Panc1 (cell line): ENCODE data around the gene GNAT1. TPM values are rescaled to one million over a fixed set of nuclear protein-coding genes. Genes with fewer than 3 reads are reported as not detected.

Experiments
- ATAC-seq: fragments of 200-7000 bp; cut with Tn5 transposase; 2 replicates; pipeline ENCODE4 v1.9.1; 2020; ENCODE audit warnings: mild to moderate bottlenecking, moderate library complexity
- Bru-seq: library from RNA; stranded (reverse); fragments of 400-500 nt; gene quantifications from one replicate; lab custom pipeline; 2021; lab: Mats Ljungman, UMichigan
- BruChase-seq, 2 experiments: library from RNA; stranded (reverse); fragments of 400-500 nt; gene quantifications; one replicate each; lab custom pipeline; 2021; lab: Mats Ljungman, UMichigan
- BruUV-seq: library from RNA; stranded (reverse); fragments of 400-500 nt; replicated peaks from 2 replicates; lab custom pipeline; 2021; lab: Mats Ljungman, UMichigan
- CTCF ChIA-PET: fragments of 300-600 bp; sonication (Branson Sonifier 250); formaldehyde crosslinking; loops from one replicate; lab custom pipeline; 2022; ENCODE audit warnings: antibody characterized with exemption; lab: Charles Lee
- POLR2A ChIA-PET: fragments of 300-600 bp; sonication (Branson Sonifier 250); formaldehyde crosslinking; loops from one replicate; lab custom pipeline; 2022; ENCODE audit warnings: antibody characterized with exemption; lab: Charles Lee
- DNase-seq: peaks from one replicate; pipeline ENCODE4 v3.0.0-alpha.2; 2010; ENCODE audit warnings: low read depth, low spot score
- H3K27ac ChIP-seq: 2 replicates; pipeline ENCODE4 v1.5.1; 2011; ENCODE audit warnings: mild to moderate bottlenecking, low read length, inconsistent platforms
- H3K27me3 ChIP-seq: fragments of 200-500 bp; sonication (Bioruptor generic); 2 replicates; pipeline ENCODE4 v1.6.0; 2014; ENCODE audit warnings: low read length, inconsistent platforms; ENCODE audit not compliant: control insufficient read depth, insufficient read depth
- H3K36me3 ChIP-seq: fragments of 200-500 bp; sonication (Bioruptor generic); 2 replicates; pipeline ENCODE4 v1.5.1; 2014; ENCODE audit warnings: inconsistent platforms, mild to moderate bottlenecking, low read length, moderate library complexity; ENCODE audit not compliant: control insufficient read depth, insufficient read depth
- H3K4me1 ChIP-seq: 2 replicates; pipeline ENCODE4 v1.5.1; 2011; ENCODE audit warnings: inconsistent platforms, mild to moderate bottlenecking, low read length, moderate library complexity; ENCODE audit not compliant: control insufficient read depth, insufficient read depth
- H3K4me3 ChIP-seq, 2 experiments: 2 replicates each; pipeline ENCODE4 v1.5.1; 2011 to 2012; ENCODE audit warnings: low read depth in 2 of 2, low read length in 2 of 2, mild to moderate bottlenecking in 2 of 2, inconsistent platforms in 1 of 2, moderate library complexity in 1 of 2
- H3K9me3 ChIP-seq: fragments of 200-500 bp; sonication (Bioruptor generic); 2 replicates; pipeline ENCODE4 v1.5.1; 2014; ENCODE audit warnings: low read depth, mild to moderate bottlenecking, inconsistent platforms, low read length, moderate library complexity; ENCODE audit not compliant: control insufficient read depth, insufficient read depth
- CTCF ChIP-seq: fragments of 450-650 bp; IDR thresholded peaks from 2 replicates; pipeline ENCODE4 v1.5.1; 2017; ENCODE audit warnings: mild to moderate bottlenecking
- POLR2AphosphoS5 ChIP-seq: IDR thresholded peaks from 2 replicates; pipeline ENCODE4 v1.6.1; 2012; ENCODE audit warnings: mild to moderate bottlenecking, low read depth, low read length, moderate library complexity
- REST ChIP-seq, 2 experiments: IDR thresholded peaks; 2 replicates each; pipeline ENCODE4 v1.6.1; 2011 to 2012; ENCODE audit warnings: low read depth in 2 of 2, control low read depth in 1 of 2, low read length in 1 of 2, mild to moderate bottlenecking in 1 of 2, moderate library complexity in 1 of 2; ENCODE audit not compliant: insufficient read depth in 1 of 2
- SIN3A ChIP-seq: IDR thresholded peaks from 2 replicates; pipeline ENCODE4 v1.6.1; 2012; ENCODE audit warnings: low read depth, mild to moderate bottlenecking, low read length, moderate library complexity, borderline replicate concordance; ENCODE audit not compliant: insufficient read depth
- TCF7L2 ChIP-seq: IDR thresholded peaks from 2 replicates; pipeline ENCODE4 v1.6.1; 2011; ENCODE audit warnings: mild to moderate bottlenecking, low read depth, low read length, inconsistent platforms
- in situ Hi-C: cut with HindIII; loops from 2 replicates; pipeline ENCODE4 v1.10.0; 2016; ENCODE audit warnings: low sequenced_read_pairs, low pct_unique_long_range_greater_than_20kb
- intact Hi-C: fragments of 100-400 bp; cut with micrococcal nuclease; formaldehyde crosslinking; loops from one replicate; pipeline ENCODE4 v1.10.0; 2022; ENCODE audit not compliant: unreplicated experiment
- long read RNA-seq: library from polyadenylated mRNA; unstranded; transcript quantifications from one replicate; pipeline ENCODE4 v2.0.0, GENCODE V29; 2021; ENCODE audit not compliant: unreplicated experiment
- polyA plus RNA-seq: library from polyadenylated mRNA; unstranded; fragments of >200 nt; gene quantifications from one replicate; pipeline ENCODE4 v1.2.1, GENCODE V29; 2012; ENCODE audit warnings: missing spikeins; ENCODE audit not compliant: insufficient read length
- total RNA-seq: library from RNA; stranded (reverse); gene quantifications from one replicate; pipeline ENCODE4 v1.2.1, GENCODE V29; 2021; ENCODE audit not compliant: unreplicated experiment

GNAT1 gene
- total RNA-seq (not detected), Bru-seq, nascent RNA (percentile 16 among the genes with signal in this experiment), BruChase-seq, experiment 1, labeled RNA remaining after a 2-hour chase (percentile 24 among the genes with signal in this experiment), BruChase-seq, experiment 2, labeled RNA remaining after a 6-hour chase (percentile 13 among the genes with signal in this experiment)
- polyA plus RNA-seq, result not detected
- long read RNA-seq, result 0 reads

- Histone ChIP-seq H3K9me3 (no peaks in the 10 kb centered on the region), H3K27me3 (no peaks in the 10 kb centered on the region), H3K4me3 (no peak within 1 kb of the TSS), H3K36me3 (no peaks in the 10 kb centered on the region; the same call in 1 of the 2 replicates), H3K27ac (no peak within 1 kb of the TSS), H3K4me1 (peaks cover 28% of the 10 kb centered on the region)
- intact Hi-C loops (loop anchor here (10.0 kb wide), 1 partner anchor 74 kb away; the partner anchor contains the start of gene SEMA3B), in situ Hi-C loops (no loop called here)
- BruUV-seq, result no TSS peak
- ChIA-PET CTCF (interaction anchor here (0.6 to 1.0 kb wide), 2 partner anchors 18 to 86 kb away, joined by 3 to 6 read pairs; no protein-coding TSS in a partner anchor), POLR2A (interaction anchor here (0.6 kb wide), 2 partner anchors 44 to 46 kb away, joined by 4 to 15 read pairs; no protein-coding TSS in a partner anchor)
- ATAC-seq, result no peak
- DNase-seq, result no peak
- TF ChIP-seq SIN3A (no peak), CTCF (no peak), REST (IDR thresholded peaks at IDR 0.05; ENCODE audit: insufficient read depth in 1 of 2, low read depth in 2 of 2, low read length in 1 of 2) (no peak), TCF7L2 (no peak), POLR2AphosphoS5 (no peak)
These were observed at the start of gene GNAT1 for GRCh38 chr3:50190936-50191660. Gene GNAT1, plus strand, starts transcription at chr3:50191610. Its CDS starts 116 bp downstream, at chr3:50191726.

GRCh38 chr3:50146316-50146901 lies 45.0 kb upstream of the GNAT1 start:
- ATAC-seq (peak; percentile 71), DNase-seq (no peak)
- in situ Hi-C loops, result no loop called here
- no peak overlapping the region for H3K27ac ChIP-seq
- BruUV-seq, result no TSS peak
- H3K4me3 ChIP-seq, result no peak overlapping the region
- no peaks in the 10 kb centered on the region; the same call in 1 of the 2 replicates for H3K4me1 ChIP-seq
- intact Hi-C loops, result no loop called here
- no peak for TF ChIP-seq REST (IDR thresholded peaks at IDR 0.05; ENCODE audit: insufficient read depth in 1 of 2, low read depth in 2 of 2, low read length in 1 of 2)
- no peak for TF ChIP-seq SIN3A
- no peak for TF ChIP-seq POLR2AphosphoS5
- no peak for TF ChIP-seq CTCF
- TF ChIP-seq TCF7L2, result no peak
- ChIA-PET CTCF (interaction anchor here (0.7 kb wide), 1 partner anchor 10 kb away, joined by 4 read pairs; no protein-coding TSS in a partner anchor), POLR2A (no interaction called here)
- no peaks in the 10 kb centered on the region for H3K27me3 ChIP-seq
- no peaks in the 10 kb centered on the region for H3K9me3 ChIP-seq
- H3K36me3 ChIP-seq, result no peaks in the 10 kb centered on the region
